Activated CD4-positive, alpha-beta T cell treated with anti-CD3 and anti-CD28 coated beads, Interleukin-2, Interleukin-4, amounts not matched to agents 100 ng/mL and 50 ng/mL, durations not matched to agents 16 hours and 8 hours (primary cell): ENCODE results near the gene ANKRD10.

Source experiments
- DNase-seq: peaks from one replicate; pipeline ENCODE4 v3.0.0-alpha.2; 2020; ENCODE audit warnings: low spot score

Gene ANKRD10

GRCh38 chr13:110914331-110915056 lies 375 bp downstream of the ANKRD10 start:
- peak; percentile 83 for DNase-seq

GRCh38 chr13:110914081-110914330 lies 863 bp downstream of the ANKRD10 start:
- no peak for DNase-seq

- DNase-seq: peak; percentile 27
Measured at GRCh38 chr13:110913322-110914080, 1.4 kb downstream of the ANKRD10 start.

GRCh38 chr13:110912651-110913051 lies 2.2 kb downstream of the ANKRD10 start:
- no peak for DNase-seq

GRCh38 chr13:110911880-110912279 lies 3.0 kb downstream of the ANKRD10 start:
- no peak for DNase-seq

- DNase-seq: no peak
Measured at GRCh38 chr13:110910013-110910890, 4.6 kb downstream of the ANKRD10 start.

GRCh38 chr13:110907951-110908898 lies 6.6 kb downstream of the ANKRD10 start:
- DNase-seq: no peak

GRCh38 chr13:110907301-110907700 lies 7.6 kb downstream of the ANKRD10 start:
- DNase-seq: no peak

- no peak for DNase-seq
Measured at GRCh38 chr13:110904748-110905147, 10.1 kb downstream of the ANKRD10 start.

GRCh38 chr13:110902370-110902769 lies 12.5 kb downstream of the ANKRD10 start:
- no peak for DNase-seq

- DNase-seq: no peak
Measured at GRCh38 chr13:110897521-110897920, 17.3 kb downstream of the ANKRD10 start.

GRCh38 chr13:110897014-110897413 lies 17.9 kb downstream of the ANKRD10 start:
- DNase-seq: no peak

GRCh38 chr13:110894086-110894485 lies 20.8 kb downstream of the ANKRD10 start:
- DNase-seq: no peak

GRCh38 chr13:110893571-110893970 lies 21.3 kb downstream of the ANKRD10 start:
- DNase-seq: no peak

GRCh38 chr13:110890279-110891165 lies 24.3 kb downstream of the ANKRD10 start:
- no peak for DNase-seq

GRCh38 chr13:110888390-110888789 lies 26.5 kb downstream of the ANKRD10 start:
- DNase-seq: no peak

- no peak for DNase-seq
Measured at GRCh38 chr13:110887597-110888333, 27.1 kb downstream of the ANKRD10 start.

GRCh38 chr13:110886870-110887596 lies 27.8 kb downstream of the ANKRD10 start:
- DNase-seq: no peak
